Stomach (tissue), 4 donors: ENCODE measurements around the gene COX7A2L.

Experiments
- EP300 ChIP-seq: sonication (generic); formaldehyde crosslinking; IDR thresholded peaks from one replicate; pipeline ENCODE4 v1.6.1; 2017; ENCODE audit warnings: antibody characterized with exemption
- POLR2AphosphoS5 ChIP-seq, 3 donors: sonication (generic); formaldehyde crosslinking; IDR thresholded peaks; one replicate each; pipeline ENCODE4 v1.6.1; 2016; ENCODE audit warnings: antibody characterized with exemption in 3 of 3
- TF ChIP-seq, protein P1 (sequence below), 7 experiments: fragments of 450-650 bp in 4 of 7; fragments of 200-600 bp in 3 of 7; sonication (generic) in 3 of 7; IDR thresholded peaks; one replicate each; pipeline ENCODE4 v1.5.1; 2016 to 2019; ENCODE audit warnings: antibody characterized with exemption in 7 of 7, control low read depth in 2 of 7, mild to moderate bottlenecking in 1 of 7

- TF ChIP-seq, protein P1, sequence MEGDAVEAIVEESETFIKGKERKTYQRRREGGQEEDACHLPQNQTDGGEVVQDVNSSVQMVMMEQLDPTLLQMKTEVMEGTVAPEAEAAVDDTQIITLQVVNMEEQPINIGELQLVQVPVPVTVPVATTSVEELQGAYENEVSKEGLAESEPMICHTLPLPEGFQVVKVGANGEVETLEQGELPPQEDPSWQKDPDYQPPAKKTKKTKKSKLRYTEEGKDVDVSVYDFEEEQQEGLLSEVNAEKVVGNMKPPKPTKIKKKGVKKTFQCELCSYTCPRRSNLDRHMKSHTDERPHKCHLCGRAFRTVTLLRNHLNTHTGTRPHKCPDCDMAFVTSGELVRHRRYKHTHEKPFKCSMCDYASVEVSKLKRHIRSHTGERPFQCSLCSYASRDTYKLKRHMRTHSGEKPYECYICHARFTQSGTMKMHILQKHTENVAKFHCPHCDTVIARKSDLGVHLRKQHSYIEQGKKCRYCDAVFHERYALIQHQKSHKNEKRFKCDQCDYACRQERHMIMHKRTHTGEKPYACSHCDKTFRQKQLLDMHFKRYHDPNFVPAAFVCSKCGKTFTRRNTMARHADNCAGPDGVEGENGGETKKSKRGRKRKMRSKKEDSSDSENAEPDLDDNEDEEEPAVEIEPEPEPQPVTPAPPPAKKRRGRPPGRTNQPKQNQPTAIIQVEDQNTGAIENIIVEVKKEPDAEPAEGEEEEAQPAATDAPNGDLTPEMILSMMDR (IDR thresholded peaks at IDR 0.05): no peak
- no peak for TF ChIP-seq EP300
- TF ChIP-seq POLR2AphosphoS5 (IDR thresholded peaks at IDR 0.05): no peak
These were observed 17.4 kb upstream of the COX7A2L start for GRCh38 chr2:42378415-42378814.
